Stimulated activated CD8-positive, alpha-beta memory T cell treated with anti-CD3 and anti-CD28 coated beads, Interleukin-12 subunit alpha, Interleukin-12 subunit beta, amount 100 ng/mL, for 1 hour (primary cell): Measurements from ENCODE around the gene OR2T6.
"Not testable (repeated sequence)": the region's sequence is repeated elsewhere in the genome, so short reads cannot be mapped to it uniquely, and the experiment has no call there.

Experiments used
- DNase-seq: peaks from one replicate; pipeline ENCODE4 v3.0.0-alpha.2; 2020; ENCODE audit warnings: low read depth

The OR2T6 gene, protein sequence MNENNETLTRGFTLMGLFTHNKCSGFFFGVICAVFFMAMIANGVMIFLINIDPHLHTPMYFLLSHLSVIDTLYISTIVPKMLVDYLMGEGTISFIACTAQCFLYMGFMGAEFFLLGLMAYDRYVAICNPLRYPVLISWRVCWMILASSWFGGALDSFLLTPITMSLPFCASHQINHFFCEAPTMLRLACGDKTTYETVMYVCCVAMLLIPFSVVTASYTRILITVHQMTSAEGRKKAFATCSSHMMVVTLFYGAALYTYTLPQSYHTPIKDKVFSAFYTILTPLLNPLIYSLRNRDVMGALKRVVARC

DNA sequence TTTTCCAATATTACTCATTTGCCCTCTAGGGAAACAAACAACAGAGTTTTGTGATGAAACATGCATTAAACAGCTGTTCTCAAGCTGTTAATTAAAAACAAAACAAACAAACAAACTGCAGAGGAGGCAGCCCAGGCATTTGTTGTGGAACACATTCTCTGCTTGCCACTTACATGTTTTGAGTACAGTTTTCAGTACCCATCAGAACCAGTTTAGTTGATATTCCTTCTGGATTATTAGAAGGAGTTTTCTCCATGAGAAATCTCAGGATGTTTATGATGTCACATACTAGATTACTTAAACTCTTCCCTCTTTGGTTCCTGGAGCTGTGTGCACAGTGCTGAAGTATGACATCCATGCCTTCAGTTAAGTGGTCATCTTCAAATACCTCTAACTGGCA is at the start of gene OR2T6:
TSS of gene OR2T6 (plus strand) at position 301 of the 400 bp plus-strand sequence. CDS start 11,863 bp downstream, outside the sequence.
- no peak for DNase-seq

DNA sequence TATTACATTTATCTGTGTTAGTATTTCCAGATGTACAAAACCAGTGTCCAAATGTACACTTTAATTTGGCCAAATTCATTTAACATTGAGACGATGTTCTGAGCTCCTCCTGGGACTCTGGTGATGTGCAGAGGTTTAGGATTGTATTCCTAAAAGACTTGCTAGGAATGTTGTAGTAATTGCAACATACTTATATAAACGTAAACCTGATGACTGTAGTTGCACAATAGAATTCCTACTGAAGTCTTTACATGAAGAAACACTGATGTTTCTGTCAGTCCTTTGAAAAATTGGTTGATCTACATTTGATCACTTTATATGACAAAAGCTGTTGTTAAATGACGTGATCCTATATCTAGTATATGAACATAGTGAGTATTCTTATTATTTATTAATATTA is 32.1 kb upstream of the OR2T6 start:
- DNase-seq = no peak

DNA sequence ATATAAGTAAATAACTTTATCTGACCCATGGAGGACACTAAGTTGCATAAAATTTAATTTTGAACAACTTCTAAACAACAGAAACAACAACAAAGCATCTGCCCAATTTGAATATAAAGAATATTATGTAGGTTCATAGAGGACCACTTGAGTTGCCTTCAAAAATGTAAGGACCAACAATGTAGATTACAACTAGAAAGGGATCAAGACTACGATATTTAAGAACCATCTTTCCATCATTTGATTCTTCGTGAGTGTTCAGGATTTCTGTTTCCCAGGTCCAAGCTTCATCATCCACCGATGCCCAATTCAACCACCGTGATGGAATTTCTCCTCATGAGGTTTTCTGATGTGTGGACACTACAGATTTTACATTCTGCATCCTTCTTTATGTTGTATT is 27.1 kb upstream of the OR2T6 start, which contains the start of gene OR14C36:
TSS of gene OR14C36 (plus strand) at position 301 of the 400 bp plus-strand sequence. CDS start at position 301, 0 bp downstream.
- no peak for DNase-seq

DNA sequence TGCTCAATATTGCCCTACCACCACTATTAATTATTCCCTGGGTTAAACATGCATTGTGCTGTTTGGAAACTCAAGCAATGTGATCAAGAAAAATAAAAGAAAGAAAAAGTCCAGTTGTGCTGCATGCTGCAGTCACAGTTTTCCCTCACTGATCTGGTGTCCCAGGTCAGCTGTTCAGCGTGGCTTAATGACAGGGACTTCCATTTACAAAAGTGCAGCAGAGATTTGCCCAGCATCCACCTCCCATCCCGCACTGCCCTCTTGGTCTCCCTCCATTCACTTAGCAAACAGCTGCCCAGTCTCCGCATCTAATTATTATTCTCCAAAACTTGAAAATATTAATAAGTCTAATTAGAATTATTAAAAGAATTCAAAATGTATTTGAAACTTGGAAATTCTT is 16.1 kb upstream of the OR2T6 start:
- no peak for DNase-seq

DNA sequence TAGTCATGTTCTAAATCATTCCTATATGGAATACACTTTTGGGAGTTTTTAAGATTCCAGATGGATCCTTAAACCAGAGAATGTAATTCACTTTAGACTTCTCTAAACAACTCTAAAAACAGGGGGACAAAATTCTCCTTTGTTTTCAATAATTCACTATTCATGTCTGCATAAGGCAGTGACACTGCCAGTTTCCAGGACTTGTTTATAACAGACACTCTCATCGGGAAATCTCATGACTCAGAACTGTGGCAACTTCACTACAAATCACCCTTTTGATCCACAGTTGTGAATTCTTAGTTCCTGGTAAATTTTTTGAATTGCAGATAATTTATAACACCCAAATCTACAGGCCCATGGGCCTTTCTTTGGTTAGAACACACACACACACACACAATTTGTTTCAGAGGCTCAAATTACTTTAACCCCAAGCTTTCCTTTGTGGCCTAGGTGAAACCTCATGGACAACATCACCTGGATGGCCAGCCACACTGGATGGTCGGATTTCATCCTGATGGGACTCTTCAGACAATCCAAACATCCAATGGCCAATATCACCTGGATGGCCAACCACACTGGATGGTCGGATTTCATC is 14.3 kb upstream of the OR2T6 start, which contains the start of gene OR2T4:
TSS of gene OR2T4 (plus strand) at position 545 of the 595 bp plus-strand sequence. CDS start at position 545, 0 bp downstream.
- DNase-seq = no peak

DNA sequence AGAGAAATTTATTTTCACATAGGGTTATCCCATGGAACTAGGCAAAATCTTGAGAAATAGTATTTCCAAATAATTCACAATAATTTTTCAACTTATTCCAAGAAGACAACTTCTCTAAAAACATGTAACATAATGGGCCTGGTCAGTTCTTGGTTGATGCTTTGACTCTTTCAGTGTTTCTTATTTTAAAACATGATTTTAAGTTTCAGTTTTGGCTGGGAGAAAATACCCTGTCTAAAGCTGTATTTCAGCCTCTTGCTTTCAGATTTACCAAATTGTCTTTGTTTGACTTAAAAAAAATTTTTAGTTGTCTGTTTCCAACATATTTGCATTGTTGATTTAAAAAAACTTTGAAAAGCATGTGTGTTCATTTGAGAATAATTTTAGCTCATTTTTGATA is 8.9 kb upstream of the OR2T6 start:
- no peak for DNase-seq

DNA sequence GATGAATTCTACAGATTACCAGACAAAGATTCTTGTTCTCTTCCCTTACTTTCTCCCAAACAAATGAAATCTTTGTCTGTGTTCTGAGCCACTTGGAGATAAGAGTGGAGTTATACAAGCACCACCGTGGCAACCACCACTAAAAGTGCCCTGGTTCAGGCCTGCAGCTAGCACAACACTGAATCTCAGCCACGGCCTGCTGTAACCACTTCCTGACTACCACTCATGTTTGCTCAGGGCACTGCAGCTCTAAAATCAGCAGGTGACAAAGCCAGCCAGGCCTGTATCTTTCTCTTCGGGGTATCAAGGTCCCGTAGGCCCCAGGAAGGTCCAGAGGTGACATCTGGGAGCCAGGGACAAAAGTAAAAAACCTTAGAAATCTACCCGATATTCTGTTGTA is 3.2 kb upstream of the OR2T6 start:
- no peak for DNase-seq

DNA sequence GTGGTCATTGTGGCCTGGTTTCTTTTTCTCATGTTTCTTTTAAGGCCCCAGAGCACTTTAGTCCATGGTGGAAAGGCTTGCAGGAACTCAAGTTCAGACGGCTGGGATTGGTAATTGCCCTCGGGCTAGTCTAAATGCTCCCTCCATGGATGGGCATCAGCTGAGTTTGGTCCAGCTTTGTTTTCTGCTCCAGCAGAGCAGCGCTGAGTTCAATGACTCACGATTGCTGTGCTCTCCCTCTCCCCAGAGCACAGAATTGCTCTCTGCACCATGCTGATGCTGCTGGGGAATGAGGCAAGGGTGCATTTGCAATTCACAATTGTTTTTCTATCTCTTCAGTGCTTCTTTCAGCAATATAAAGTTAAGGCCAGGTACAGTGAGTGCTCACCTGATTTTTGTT is 1.8 kb upstream of the OR2T6 start:
- DNase-seq = no peak

DNA sequence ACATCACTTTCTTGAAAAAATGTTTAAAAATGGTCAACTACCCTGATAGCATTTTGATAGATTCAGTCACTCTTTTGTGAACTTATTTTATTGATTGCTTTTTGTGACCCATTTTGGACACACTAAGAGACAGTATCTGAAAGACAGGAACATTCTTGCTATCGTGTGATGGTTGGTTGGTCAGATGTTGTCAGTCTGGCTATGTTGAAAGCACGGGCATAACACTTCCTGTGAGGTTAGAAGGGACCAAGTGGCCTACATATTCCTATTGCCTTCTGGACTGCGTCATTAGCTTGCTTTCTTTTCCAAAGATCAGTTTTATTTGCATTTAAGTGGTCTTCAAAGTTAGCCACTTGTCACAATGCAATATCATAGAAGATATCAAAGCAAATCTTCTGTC is 1.4 kb downstream of the OR2T6 start:
- DNase-seq = no peak

DNA sequence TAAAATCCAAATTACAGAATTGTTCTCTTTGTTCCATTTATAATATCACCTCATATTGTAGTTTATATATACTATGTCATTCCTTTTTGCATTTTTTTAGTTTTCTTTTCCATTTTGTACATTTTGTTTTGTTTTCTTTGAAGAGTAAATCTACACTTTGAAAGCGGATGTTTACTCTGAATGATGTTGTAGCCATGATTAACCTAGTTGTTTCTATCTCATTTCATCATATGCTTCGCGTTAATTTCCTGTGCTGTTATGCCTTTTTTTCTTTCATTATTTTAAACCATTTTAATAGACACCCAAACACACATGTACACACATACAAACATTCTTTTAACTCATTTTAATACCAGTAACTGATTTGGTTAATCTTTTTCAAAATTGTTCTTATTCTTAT is 5.3 kb downstream of the OR2T6 start:
- no peak for DNase-seq

DNA sequence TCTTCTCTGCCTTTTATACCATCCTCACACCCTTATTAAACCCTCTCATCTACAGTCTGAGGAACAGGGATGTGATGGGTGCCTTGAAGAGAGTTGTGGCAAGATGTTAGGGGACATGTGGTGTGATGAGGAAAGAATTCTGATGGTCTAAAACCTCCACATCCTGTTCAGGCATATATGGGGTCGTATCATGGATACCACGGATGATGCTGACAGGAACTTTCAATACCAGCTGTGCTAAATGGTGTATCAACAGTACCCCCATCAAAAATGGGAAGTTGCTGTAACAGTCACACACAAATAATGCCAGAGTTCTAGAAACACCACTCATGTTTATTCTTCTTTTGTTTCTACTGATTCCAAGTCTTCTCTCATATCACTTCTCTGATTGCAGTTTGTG is 12.9 kb downstream of the OR2T6 start:
- DNase-seq = no peak

DNA sequence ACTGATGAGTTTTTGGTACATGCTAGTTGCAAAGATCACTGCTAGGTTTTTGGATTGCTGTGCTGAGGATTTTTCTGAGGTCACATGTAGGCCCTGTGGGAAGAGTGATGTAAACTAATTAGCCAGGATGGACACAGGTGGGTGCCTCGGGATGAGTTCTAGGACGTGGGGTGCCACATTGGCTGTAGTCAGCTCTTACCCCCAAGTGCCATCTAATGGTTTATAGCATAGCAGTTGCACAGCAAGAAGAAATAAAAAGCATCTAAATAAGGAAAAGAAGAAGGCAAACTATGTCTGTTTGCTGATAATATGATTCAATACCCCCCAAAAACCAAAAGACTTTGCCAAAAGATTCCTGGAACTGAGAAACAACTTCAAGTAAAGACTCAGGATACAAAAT is 17.5 kb downstream of the OR2T6 start:
- no peak for DNase-seq

DNA sequence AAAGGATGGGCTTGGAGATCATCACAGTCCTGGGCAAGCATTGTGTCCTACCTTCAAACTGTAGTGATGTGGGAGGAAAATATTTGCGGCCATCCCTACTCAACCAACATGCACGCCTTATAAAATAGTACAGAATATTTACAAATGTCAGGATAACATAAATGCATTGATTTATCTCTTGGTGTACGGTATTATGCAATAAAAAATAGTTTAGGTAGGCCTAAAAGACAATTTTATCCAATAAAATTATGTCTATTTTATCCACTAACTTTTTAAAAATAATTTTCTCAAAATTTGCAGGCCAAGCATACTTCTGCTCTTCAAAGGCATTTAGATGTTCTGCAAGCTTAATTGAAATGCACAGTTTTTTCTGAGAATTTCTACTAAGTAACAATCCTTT is 27.2 kb downstream of the OR2T6 start, which contains the start of gene OR2T1:
TSS of gene OR2T1 (plus strand) at position 301 of the 400 bp plus-strand sequence. CDS start 3,100 bp downstream, outside the sequence.
- DNase-seq = no peak

DNA sequence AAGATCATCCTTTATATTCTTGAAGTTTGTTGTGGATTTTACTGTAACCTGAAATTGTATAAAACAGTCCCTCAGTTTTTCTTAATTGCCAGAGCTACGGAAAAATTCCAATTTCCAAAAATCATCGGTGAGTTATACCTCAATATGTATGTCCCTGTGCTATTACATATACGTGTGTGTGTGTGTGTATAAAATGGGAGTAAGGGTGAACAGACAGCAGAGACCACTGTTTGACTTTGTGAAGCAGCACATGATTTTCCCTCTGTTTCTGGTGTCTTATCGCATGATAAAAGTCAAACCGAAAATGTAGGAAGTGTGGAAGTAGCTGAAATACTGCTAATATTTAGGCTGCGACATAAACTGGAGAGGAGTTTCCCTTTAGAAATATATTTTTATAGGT is 28.5 kb downstream of the OR2T6 start:
- no peak for DNase-seq

DNA sequence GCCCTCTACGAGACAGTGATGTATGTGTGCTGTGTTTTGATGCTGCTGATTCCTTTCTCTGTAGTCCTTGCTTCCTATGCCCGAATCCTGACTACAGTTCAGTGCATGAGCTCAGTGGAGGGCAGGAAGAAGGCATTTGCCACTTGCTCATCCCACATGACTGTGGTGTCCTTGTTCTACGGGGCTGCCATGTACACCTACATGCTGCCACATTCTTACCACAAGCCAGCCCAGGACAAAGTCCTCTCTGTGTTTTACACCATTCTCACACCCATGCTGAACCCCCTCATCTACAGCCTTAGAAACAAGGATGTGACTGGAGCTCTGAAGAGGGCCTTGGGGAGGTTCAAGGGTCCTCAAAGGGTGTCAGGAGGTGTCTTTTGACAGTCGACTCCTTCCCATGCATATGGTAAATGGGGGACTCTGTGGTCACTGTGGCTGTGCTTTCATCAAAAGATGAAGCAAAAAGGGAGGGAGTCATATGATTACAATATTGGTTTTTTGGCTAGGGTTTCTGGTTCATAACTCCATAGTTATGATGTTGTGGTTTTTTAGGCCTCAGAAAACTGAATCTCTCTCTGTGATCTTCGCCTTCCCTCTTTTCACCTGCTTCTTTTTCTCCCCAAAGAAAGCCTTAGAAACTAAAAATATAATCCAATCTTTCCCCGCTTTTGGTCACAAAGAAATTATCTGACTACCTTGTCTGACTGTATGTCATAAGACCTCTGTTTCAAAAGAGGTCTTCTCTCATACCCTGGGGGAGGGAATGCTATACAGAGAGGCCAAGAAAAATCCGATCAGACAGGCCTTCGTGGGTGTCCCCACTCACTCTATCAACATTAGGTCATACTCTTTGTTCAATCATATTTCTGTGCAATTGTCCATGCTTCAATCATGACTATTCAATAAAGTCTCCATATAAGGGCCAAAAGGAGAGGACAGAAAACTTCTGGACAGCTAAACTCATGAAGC is 31.5 kb downstream of the OR2T6 start:
- DNase-seq = no peak

DNA sequence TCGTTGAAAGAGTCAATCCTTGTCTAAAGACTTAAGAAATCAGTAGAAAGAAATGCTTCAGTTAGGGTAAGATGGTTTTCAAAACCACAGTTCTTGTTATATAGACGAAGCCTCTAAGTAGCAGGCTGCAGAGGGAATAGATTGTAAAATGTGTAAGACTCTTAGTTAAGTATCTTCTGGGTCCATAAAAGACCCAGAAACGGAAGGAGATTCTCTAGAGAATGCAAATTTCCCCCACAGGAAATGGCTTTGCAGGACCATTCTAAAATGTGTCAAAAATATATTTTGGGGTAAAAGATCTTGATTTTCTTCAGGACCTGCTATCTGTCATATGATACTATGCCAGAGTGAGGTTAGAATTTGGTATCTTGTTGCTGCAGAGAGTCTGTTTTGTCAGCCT is 40.7 kb downstream of the OR2T6 start:
- no peak for DNase-seq

DNA sequence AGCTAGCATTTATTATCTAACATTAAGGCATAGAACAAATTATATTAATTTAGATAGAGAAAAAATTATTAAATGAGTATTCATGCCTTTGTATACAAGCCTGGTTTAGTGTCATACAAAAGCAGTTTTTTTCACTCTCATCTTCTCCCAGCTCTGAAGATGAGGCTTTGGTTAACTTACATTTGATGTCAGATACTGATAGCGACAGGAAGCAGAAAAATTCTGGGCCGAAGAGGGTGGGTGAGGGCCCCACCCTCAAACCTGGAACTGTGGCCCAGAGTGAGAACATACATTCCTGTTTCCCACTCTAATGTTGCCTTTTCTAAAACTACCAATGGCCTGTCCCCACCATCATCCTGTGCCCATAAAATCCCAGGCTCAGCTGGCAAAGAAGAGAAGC is 42.3 kb downstream of the OR2T6 start:
- no peak for DNase-seq

DNA sequence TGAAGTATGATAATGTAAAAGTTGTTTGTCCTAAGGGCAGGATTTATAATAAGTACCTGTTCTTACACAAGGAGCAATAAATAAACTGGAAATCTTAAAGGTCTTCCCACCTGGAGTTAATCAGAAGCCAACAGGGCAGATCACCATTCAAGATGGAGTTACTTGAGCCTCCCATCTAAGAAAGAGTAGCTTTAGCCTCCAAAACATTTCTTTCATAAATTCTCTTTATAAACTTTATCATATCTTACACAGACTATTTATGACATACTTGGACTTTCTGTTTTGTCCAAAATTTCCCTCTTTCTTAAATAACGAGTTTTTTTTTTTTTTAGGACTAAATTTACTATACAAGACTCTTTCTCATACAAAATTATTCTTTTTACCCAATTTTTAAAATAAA is 45.8 kb downstream of the OR2T6 start:
- DNase-seq = no peak

DNA sequence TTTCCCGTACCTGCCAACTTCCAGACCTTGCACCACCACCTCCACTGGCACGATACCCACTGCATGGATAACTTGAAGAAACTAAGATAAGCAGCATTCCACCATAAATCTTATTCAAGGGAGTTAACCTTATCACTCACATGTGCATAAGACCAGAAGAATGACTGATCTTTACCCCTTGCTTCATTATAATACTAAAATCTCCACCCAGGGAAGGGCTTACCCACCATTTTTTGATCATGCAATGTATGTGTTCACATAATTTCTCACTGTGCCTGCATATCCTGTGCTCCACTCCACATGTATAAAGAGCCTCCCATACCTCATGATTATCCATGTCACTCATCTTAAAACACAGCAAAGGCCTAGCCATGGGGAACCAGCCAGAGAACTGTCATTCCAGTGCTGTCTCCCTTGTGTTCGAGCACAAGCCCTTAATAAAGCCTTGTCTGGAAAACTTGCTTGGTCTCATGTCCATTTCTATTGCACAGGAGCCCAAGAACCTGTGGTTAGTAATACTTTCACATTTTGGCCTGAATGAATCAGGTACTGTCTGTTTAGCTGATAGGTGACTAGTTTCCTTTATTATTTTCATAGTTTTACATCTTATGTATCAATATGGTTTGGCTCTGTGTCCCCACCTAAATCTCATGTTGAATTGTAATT is 52.1 kb downstream of the OR2T6 start:
- DNase-seq = not testable (repeated sequence)

DNA sequence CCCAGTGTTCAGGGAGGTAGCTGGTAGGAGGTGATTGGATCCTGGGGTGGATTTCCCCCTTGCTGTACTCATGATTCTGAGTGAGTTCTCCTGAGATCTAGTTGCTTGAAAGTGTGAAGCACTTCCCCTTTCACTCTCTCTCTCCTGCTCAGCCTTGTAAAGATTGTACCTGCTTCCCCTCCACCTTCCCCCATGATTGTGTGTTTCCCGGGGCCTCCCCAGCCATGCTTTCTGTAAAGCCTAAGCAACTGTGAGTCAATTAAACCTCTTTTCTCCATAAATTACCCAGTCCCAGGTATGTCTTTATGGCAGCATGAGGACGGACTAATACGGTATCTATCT is 52.6 kb downstream of the OR2T6 start:
- DNase-seq = not testable (repeated sequence)

DNA sequence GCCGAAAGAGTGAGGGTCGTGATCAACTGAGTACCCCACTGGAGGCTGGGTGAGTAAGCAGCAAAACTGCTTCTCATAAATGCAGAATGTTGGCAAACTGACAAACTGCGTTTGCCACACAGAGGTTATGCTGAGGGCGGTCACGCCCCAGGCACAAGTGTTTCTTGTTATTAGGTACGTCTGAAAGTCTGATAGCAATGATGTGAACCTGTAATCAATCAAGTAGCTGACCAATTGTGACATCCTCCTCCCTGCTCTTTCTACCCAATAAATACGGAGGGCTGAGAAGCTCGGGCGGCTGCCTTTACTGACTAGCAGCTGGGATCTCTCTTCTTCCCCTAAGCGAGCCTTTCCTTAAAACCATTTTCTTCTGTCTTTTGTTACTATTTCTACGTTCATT is 56.1 kb downstream of the OR2T6 start:
- not testable (repeated sequence) for DNase-seq

DNA sequence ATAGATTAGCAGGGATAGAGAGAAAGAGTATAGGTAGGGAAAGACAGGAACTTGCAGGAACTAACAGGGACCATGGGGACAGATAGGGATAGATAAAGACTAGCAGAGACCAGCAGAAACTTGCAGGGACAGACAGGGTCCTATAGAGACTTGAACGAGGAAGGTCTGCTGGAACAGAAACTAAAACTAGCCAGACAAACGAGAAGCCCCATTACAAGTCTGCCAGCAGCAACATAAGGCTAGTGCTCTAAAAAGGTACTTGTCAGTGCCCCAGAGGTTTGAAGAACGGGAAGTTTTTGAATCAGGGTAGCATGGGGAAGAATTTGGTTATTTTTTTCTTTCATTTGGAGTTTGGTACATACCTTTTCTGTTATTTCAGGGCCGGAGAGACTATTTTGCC is 56.7 kb downstream of the OR2T6 start:
- not testable (repeated sequence) for DNase-seq
